Prostate gland (tissue), 2 donors: ENCODE data around the gene CTPS2. TPM values are rescaled to one million over a fixed set of nuclear protein-coding genes. Genes with fewer than 3 reads are reported as not detected.
"Not testable (repeated sequence)": the region's sequence is repeated elsewhere in the genome, so short reads cannot be mapped to it uniquely, and the experiment has no call there.

ENCODE experiments used
- DNase-seq: peaks from one replicate; pipeline ENCODE4 v3.0.0-alpha.2; 2019; ENCODE audit warnings: low spot score
- H3K27ac ChIP-seq, 2 donors: fragments of 200-600 bp; sonication (generic); 2 replicates each; pipeline ENCODE4 v1.5.1; 2017 to 2019
- H3K27me3 ChIP-seq: fragments of 200-600 bp; sonication (generic); replicated peaks from 2 replicates; pipeline ENCODE4 v1.5.1; 2019; ENCODE audit not compliant: insufficient read depth
- H3K36me3 ChIP-seq, 2 donors: fragments of 200-600 bp; sonication (generic); 1 replicate in 1 of 2; 2 replicates in 1 of 2; pipeline versions ENCODE4 v1.5.1 to v1.8.1; 2017 to 2019
- H3K4me1 ChIP-seq: fragments of 200-600 bp; sonication (generic); replicated peaks from 2 replicates; pipeline ENCODE4 v1.5.1; 2019
- H3K4me3 ChIP-seq, 2 donors: fragments of 200-600 bp; sonication (generic); 2 replicates each; pipeline ENCODE4 v1.5.1; 2017 to 2019
- H3K9me3 ChIP-seq: fragments of 200-600 bp; sonication (generic); 2 replicates; pipeline ENCODE4 v1.5.1; 2017
- POLR2A ChIP-seq: fragments of 450-650 bp; IDR thresholded peaks from one replicate; pipeline ENCODE4 v1.6.1; 2016; ENCODE audit warnings: antibody characterized with exemption, mild to moderate bottlenecking
- POLR2AphosphoS5 ChIP-seq: sonication (generic); formaldehyde crosslinking; IDR thresholded peaks from one replicate; pipeline ENCODE4 v1.6.1; 2017; ENCODE audit warnings: antibody characterized with exemption
- WGBS: methylation state at CpG from one replicate; pipeline ENCODE4 v1.1.5; 2018; 5-methylcytosine and 5-hydroxymethylcytosine counted together
- intact Hi-C: fragments of 100-400 bp; cut with DNase I; formaldehyde crosslinking; loops from one replicate; pipeline ENCODE4 v1.14.2; 2022
- total RNA-seq, 2 donors: library from RNA; depleted of rRNA; stranded (reverse); fragments of >200 nt; gene quantifications; one replicate each; pipeline ENCODE4 v1.1.0, GENCODE V29; 2016
- TF ChIP-seq, protein P1 (sequence below), 4 experiments: fragments of 200-600 bp in 2 of 4; fragments of 450-650 bp in 2 of 4; sonication (generic) in 2 of 4; IDR thresholded peaks; 1 replicate in 3 of 4; 2 replicates in 1 of 4; pipeline ENCODE4 v1.5.1; 2016 to 2019; ENCODE audit warnings: antibody characterized with exemption in 4 of 4, mild to moderate bottlenecking in 2 of 4, moderate library complexity in 2 of 4

Gene CTPS2, protein sequence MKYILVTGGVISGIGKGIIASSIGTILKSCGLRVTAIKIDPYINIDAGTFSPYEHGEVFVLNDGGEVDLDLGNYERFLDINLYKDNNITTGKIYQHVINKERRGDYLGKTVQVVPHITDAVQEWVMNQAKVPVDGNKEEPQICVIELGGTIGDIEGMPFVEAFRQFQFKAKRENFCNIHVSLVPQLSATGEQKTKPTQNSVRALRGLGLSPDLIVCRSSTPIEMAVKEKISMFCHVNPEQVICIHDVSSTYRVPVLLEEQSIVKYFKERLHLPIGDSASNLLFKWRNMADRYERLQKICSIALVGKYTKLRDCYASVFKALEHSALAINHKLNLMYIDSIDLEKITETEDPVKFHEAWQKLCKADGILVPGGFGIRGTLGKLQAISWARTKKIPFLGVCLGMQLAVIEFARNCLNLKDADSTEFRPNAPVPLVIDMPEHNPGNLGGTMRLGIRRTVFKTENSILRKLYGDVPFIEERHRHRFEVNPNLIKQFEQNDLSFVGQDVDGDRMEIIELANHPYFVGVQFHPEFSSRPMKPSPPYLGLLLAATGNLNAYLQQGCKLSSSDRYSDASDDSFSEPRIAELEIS
- 10 to 100 TPM; 14.3 to 20.4 TPM for total RNA-seq

DNA sequence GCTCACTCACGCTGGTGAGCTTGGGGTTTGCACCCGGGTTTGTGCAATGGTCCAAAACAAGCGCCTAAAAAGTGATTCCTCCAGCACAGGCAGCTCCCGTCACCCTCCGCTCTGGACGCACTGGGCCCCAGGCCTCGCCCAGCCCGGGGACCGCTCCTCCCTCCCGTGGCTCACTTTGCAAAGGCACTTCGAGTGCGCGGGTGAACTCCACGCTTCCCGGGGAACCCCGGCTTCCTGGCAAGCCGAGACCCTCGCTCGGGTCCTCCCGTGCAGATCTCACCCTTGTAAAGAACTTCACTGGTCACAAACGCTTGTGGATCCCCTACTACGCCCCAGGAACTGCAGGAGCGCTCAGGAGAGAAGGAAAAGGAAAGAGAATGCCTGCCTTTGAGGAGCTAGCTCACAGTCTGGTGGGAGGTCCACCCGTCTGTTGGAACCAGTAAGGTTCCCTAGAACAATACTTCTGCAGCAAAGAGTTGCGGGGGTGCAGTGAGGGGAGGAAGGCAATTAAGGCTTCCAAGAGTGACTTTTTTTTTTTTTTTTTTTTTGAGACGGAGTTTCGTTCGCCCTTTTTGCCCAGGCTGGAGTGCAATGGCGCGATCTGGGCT is at the start of gene CTPS2:
Gene CTPS2, minus strand, starts transcription at position 122 of the 608 bp plus-strand sequence. CDS start 9,767 bp downstream, outside the sequence.
- Histone ChIP-seq H3K9me3 (no peaks in the 10 kb centered on the region), H3K4me1 (no peaks in the 10 kb centered on the region), H3K27ac (peak within 1 kb of the TSS; percentile 83 to 86), H3K36me3 (no peaks in the 10 kb centered on the region), H3K4me3 (peak within 1 kb of the TSS; percentile 52), H3K27me3 (no peaks in the 10 kb centered on the region)
- peak; percentile 38 for DNase-seq
- TF ChIP-seq POLR2A (peak; percentile 29), POLR2AphosphoS5 (peak; percentile 9)
- TF ChIP-seq, protein P1, sequence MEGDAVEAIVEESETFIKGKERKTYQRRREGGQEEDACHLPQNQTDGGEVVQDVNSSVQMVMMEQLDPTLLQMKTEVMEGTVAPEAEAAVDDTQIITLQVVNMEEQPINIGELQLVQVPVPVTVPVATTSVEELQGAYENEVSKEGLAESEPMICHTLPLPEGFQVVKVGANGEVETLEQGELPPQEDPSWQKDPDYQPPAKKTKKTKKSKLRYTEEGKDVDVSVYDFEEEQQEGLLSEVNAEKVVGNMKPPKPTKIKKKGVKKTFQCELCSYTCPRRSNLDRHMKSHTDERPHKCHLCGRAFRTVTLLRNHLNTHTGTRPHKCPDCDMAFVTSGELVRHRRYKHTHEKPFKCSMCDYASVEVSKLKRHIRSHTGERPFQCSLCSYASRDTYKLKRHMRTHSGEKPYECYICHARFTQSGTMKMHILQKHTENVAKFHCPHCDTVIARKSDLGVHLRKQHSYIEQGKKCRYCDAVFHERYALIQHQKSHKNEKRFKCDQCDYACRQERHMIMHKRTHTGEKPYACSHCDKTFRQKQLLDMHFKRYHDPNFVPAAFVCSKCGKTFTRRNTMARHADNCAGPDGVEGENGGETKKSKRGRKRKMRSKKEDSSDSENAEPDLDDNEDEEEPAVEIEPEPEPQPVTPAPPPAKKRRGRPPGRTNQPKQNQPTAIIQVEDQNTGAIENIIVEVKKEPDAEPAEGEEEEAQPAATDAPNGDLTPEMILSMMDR (IDR thresholded peaks at IDR 0.05): no peak
- 10% methylated on average over 21 of the region's 30 CpGs for WGBS
- intact Hi-C loops: no loop called here

DNA sequence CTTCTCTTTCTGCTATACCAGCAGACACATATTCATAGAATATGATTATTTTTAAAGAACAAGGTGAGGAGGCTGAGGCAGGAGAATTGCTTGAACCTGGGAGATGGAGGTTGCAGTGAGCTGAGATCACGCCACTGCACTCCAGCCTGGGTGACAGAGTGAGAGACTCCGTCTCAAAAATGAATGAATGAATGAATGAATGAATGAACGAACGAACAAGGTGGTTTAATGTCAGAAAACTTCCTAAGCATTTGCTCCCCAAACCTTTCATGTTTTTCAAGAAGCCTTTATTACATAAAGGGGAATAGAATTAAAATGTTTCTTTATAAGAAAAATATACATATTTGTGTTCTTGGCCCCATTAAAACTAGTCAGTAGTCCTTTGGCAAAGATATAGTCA is 49.0 kb upstream of the CTPS2 start:
- H3K9me3 ChIP-seq, DNase-seq, intact Hi-C loops, H3K4me1 ChIP-seq, H3K4me3 ChIP-seq, H3K27me3 ChIP-seq, H3K36me3 ChIP-seq, H3K27ac ChIP-seq: not testable (repeated sequence)
- 94% methylated on average over 4 of the region's 4 CpGs for WGBS

DNA sequence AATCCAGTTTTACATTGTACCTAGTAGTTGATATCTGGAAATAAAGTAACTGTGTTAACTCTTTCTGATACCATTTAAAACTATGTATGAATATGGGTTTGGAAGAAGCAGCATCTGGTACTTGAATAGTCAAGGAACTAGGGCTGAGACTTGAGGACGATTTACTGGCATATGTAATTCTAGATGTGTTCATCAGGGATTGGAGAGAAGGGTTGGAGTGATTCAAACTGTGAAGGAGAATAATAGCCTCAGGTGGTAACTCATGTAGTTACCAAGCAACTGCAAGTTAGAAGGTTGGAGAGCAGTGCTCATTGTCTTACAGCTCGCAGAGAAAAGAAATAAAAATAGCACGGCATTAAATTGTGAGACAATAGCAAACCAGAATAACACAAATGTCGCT is 44.3 kb upstream of the CTPS2 start:
- H3K27ac ChIP-seq: no peak overlapping the region
- 73% methylated on average over 4 of the region's 4 CpGs for WGBS
- H3K4me1 ChIP-seq: no peaks in the 10 kb centered on the region
- H3K27me3 ChIP-seq: no peaks in the 10 kb centered on the region
- H3K36me3 ChIP-seq: no peaks in the 10 kb centered on the region
- DNase-seq: no peak
- no peak overlapping the region for H3K4me3 ChIP-seq
- H3K9me3 ChIP-seq: no peaks in the 10 kb centered on the region
- intact Hi-C loops: no loop called here
- TF ChIP-seq, protein P1 (IDR thresholded peaks at IDR 0.05): no peak
- no peak for TF ChIP-seq POLR2AphosphoS5
- TF ChIP-seq POLR2A: no peak

DNA sequence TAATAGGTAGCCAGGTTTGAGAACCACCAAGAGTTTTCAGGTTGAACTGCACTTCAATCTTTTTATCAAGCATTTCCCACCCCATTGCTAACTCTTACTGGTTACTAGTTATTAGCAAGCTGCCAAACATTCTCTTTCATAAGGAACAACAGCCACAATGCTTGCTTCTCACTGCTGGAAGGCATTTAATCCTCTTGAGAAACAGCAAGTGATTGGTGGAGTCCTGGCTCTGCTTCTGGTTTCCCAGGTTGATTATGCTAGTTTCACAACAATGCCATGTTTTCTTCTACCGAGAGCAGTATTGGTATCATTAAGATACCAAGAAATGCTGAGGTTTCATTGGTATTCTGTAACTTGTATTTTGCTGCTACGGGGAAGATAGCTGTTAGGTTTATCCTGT is 41.5 kb upstream of the CTPS2 start:
- Histone ChIP-seq H3K27me3 (no peaks in the 10 kb centered on the region), H3K27ac (no peak overlapping the region), H3K4me1 (no peaks in the 10 kb centered on the region), H3K4me3 (no peak overlapping the region), H3K36me3 (no peaks in the 10 kb centered on the region), H3K9me3 (no peaks in the 10 kb centered on the region)
- TF ChIP-seq, protein P1 (IDR thresholded peaks at IDR 0.05): no peak
- TF ChIP-seq POLR2AphosphoS5: no peak
- no peak for TF ChIP-seq POLR2A
- no peak for DNase-seq
- intact Hi-C loops: no loop called here
- WGBS: 95% methylated on average over 2 of the region's 2 CpGs

DNA sequence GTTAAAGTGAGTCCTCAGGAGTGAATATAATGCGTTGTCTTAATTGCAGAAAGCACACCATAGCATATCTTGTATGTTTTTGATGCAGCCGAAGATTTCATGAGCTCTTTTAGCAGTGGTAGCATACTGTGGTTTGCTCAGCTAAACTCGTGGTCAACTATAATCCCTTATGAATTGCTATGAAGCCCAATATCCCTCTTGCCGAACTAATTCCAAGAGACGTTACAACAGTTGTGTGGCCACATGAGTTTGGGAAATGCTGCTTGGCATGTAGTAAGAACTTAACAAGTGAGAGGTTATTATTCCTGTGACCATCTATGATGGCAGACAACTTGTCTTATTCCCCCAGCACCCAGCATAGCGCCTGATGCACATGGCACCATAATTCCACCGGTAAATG is 37.7 kb upstream of the CTPS2 start:
- Histone ChIP-seq H3K4me1 (no peaks in the 10 kb centered on the region), H3K27ac (no peak overlapping the region), H3K36me3 (no peaks in the 10 kb centered on the region), H3K9me3 (no peaks in the 10 kb centered on the region), H3K4me3 (no peak overlapping the region), H3K27me3 (no peaks in the 10 kb centered on the region)
- TF ChIP-seq, protein P1 (IDR thresholded peaks at IDR 0.05): no peak
- no peak for TF ChIP-seq POLR2A
- no peak for TF ChIP-seq POLR2AphosphoS5
- DNase-seq: no peak
- 92% methylated on average over 7 of the region's 7 CpGs for WGBS
- intact Hi-C loops: no loop called here
